K562 (cell line): Measurements from ENCODE around the gene WNT7A. TPM values are rescaled to one million over a fixed set of nuclear protein-coding genes. Genes with fewer than 3 reads are reported as not detected.

Experiments
- ATAC-seq: fragments of 200-7000 bp; cut with Tn5 transposase; 3 replicates; pipeline ENCODE4 v1.9.1; 2020; ENCODE audit warnings: moderate library complexity
- BruUV-seq: library from RNA; stranded (reverse); fragments of 400-500 nt; replicated peaks from 2 replicates; lab custom pipeline; 2021; lab: Mats Ljungman, UMichigan
- CTCF ChIA-PET: fragments of 300-600 bp; formaldehyde crosslinking; extraction: SDS; loops from one replicate; lab custom pipeline; 2021; ENCODE audit warnings: low intra/inter-chr PET ratio; lab: Yijun Ruan, JAX
- POLR2A ChIA-PET: fragments of 300-600, 350-650 bp; sonication (Branson Sonifier 250); formaldehyde crosslinking; extraction: SDS; loops from one replicate; lab custom pipeline; 2021; ENCODE audit warnings: antibody characterized with exemption, inconsistent platforms; lab: Yijun Ruan, JAX
- DNase-seq, 4 experiments: peaks; one replicate each; pipeline versions ENCODE4 v3.0.0 to v3.0.0-alpha.2; 2011 to 2018; ENCODE audit warnings: low spot score in 3 of 4, mixed read lengths in 3 of 4; ENCODE audit errors: extremely low read depth in 1 of 4
- FAIRE-seq: peaks from 2 replicates; lab custom pipeline; 2011; peaks lifted over from hg19 to GRCh38; lab: Jason Lieb, UNC
- H2AFZ ChIP-seq: 2 replicates; pipeline ENCODE4 v1.6.0; 2011; ENCODE audit warnings: low read depth, low read length, control low read depth, inconsistent platforms
- H3K27ac ChIP-seq: fragments of 200-600 bp; 3 replicates; pipeline ENCODE4 v1.8.0; 2011; ENCODE audit warnings: low read depth, mild to moderate bottlenecking, control low read depth, inconsistent platforms, low read length, moderate library complexity, mixed read lengths; ENCODE audit errors: extremely low read depth
- H3K27me3 ChIP-seq, 2 experiments: fragments of 300-600 bp in 1 of 2; 2 replicates in 1 of 2; 3 replicates in 1 of 2; pipeline versions ENCODE4 v1.6.0 to v1.8.0; 2011; ENCODE audit warnings: inconsistent platforms in 2 of 2, low read length in 2 of 2, mild to moderate bottlenecking in 1 of 2, mixed read lengths in 1 of 2, moderate library complexity in 1 of 2; ENCODE audit not compliant: control insufficient read depth in 2 of 2, insufficient read depth in 2 of 2
- H3K36me3 ChIP-seq: fragments of 300-600 bp; 3 replicates; pipeline ENCODE4 v1.8.0; 2011; ENCODE audit warnings: mild to moderate bottlenecking, low read length, inconsistent platforms; ENCODE audit not compliant: control insufficient read depth, insufficient read depth
- H3K4me1 ChIP-seq, 2 experiments: fragments of 200-600 bp in 1 of 2; replicated peaks in 1 of 2; 2 replicates in 1 of 2; 3 replicates in 1 of 2; pipeline versions ENCODE4 v1.5.1 to v1.8.0; 2011; ENCODE audit warnings: inconsistent platforms in 2 of 2, low read length in 2 of 2, mild to moderate bottlenecking in 1 of 2, mixed read lengths in 1 of 2, moderate library complexity in 1 of 2; ENCODE audit not compliant: control insufficient read depth in 2 of 2, insufficient read depth in 2 of 2
- H3K4me2 ChIP-seq: 2 replicates; pipeline ENCODE4 v1.6.1; 2011; ENCODE audit warnings: low read length, control low read depth, inconsistent platforms, mixed read lengths; ENCODE audit not compliant: insufficient read depth
- H3K4me3 ChIP-seq: fragments of 200-600 bp; sonication (generic), shearing (Covaris generic); 2 replicates; pipeline ENCODE4 v1.5.1; 2016; ENCODE audit warnings: control low read depth, inconsistent platforms
- H3K79me2 ChIP-seq: fragments of 200-600 bp; 3 replicates; pipeline ENCODE4 v1.8.0; 2011; ENCODE audit warnings: low read length, inconsistent platforms; ENCODE audit not compliant: control insufficient read depth, insufficient read depth
- H3K9ac ChIP-seq, 2 experiments: 2 replicates each; pipeline versions ENCODE4 v1.6.0 to v1.6.1; 2011; ENCODE audit warnings: low read depth in 2 of 2, low read length in 2 of 2, control low read depth in 1 of 2, inconsistent platforms in 1 of 2, mild to moderate bottlenecking in 1 of 2, mixed read lengths in 1 of 2; ENCODE audit not compliant: insufficient read depth in 1 of 2
- H3K9me1 ChIP-seq: one replicate; pipeline ENCODE4 v1.6.0; 2011; ENCODE audit warnings: inconsistent platforms, mild to moderate bottlenecking, low read length, moderate library complexity; ENCODE audit not compliant: control insufficient read depth, insufficient read depth
- H3K9me3 ChIP-seq: replicated peaks from 2 replicates; pipeline ENCODE4 v1.5.1; 2011; ENCODE audit warnings: low read depth, low read length, inconsistent platforms; ENCODE audit not compliant: control insufficient read depth, insufficient read depth
- H4K20me1 ChIP-seq: replicated peaks from 2 replicates; pipeline ENCODE4 v1.6.1; 2011; ENCODE audit warnings: low read length, inconsistent platforms, mixed read lengths; ENCODE audit not compliant: control insufficient read depth, insufficient read depth
- ETV5 ChIP-seq: sonication (generic); formaldehyde crosslinking; IDR thresholded peaks from 2 replicates; pipeline ENCODE4 v1.4.0; 2020; ENCODE audit warnings: low read depth, mild to moderate bottlenecking, missing genetic modification reagents
- FUS ChIP-seq: fragments of 200-400 bp; formaldehyde crosslinking; optimal IDR thresholded peaks from 2 replicates; pipeline ENCODE3; 2017; ENCODE audit warnings: low read depth, low read length
- GABPB2 ChIP-seq: fragments of 250-450 bp; sonication (Bioruptor Pico); conservative IDR thresholded peaks from 2 replicates; pipeline ENCODE4 v1.5.1; 2021; ENCODE audit warnings: mild to moderate bottlenecking
- HDAC2 ChIP-seq: fragments of 450-650 bp; IDR thresholded peaks from 2 replicates; pipeline ENCODE4 v1.6.1; 2016; ENCODE audit warnings: mild to moderate bottlenecking
- SAP30 ChIP-seq: fragments of 200-600 bp; sonication (generic); IDR thresholded peaks from 2 replicates; pipeline ENCODE4 v1.6.1; 2012; ENCODE audit warnings: borderline replicate concordance, low read depth, mild to moderate bottlenecking, moderate library complexity, low read length, control low read depth, inconsistent platforms; ENCODE audit not compliant: insufficient read depth, poor library complexity, severe bottlenecking
- SLC30A9 ChIP-seq: fragments of 250-450 bp; sonication (Bioruptor Pico); IDR thresholded peaks from 2 replicates; pipeline ENCODE4 v1.8.0; 2022; ENCODE audit warnings: mild to moderate bottlenecking, moderate library complexity
- SMARCC2 ChIP-seq: fragments of 450-650 bp; IDR thresholded peaks from 2 replicates; pipeline ENCODE4 v1.6.1; 2017; ENCODE audit warnings: antibody characterized with exemption, moderate library complexity, mild to moderate bottlenecking, low read depth
- TAL1 ChIP-seq: fragments of 450-650 bp; IDR thresholded peaks from 2 replicates; pipeline ENCODE4 v1.6.1; 2016; ENCODE audit warnings: mild to moderate bottlenecking
- TSHZ1 ChIP-seq: fragments of 250-450 bp; sonication (Bioruptor Pico); IDR thresholded peaks from 2 replicates; pipeline ENCODE4 v1.4.0; 2020; ENCODE audit warnings: mild to moderate bottlenecking, moderate library complexity
- U2AF1 ChIP-seq: fragments of 200-400 bp; formaldehyde crosslinking; optimal IDR thresholded peaks from 2 replicates; pipeline ENCODE3; 2017; ENCODE audit warnings: mild to moderate bottlenecking, low read depth, low read length, moderate library complexity
- ZNF143 ChIP-seq: sonication (generic); formaldehyde crosslinking; IDR thresholded peaks from 2 replicates; pipeline ENCODE4 v1.9.0; 2022; ENCODE audit warnings: mild to moderate bottlenecking, missing genetic modification reagents
- ZNF277 ChIP-seq: fragments of 250-450 bp; sonication (Bioruptor Pico); IDR thresholded peaks from 2 replicates; pipeline ENCODE4 v1.8.0; 2022; ENCODE audit warnings: inconsistent platforms, mild to moderate bottlenecking, moderate library complexity, borderline replicate concordance
- ZNF589 ChIP-seq: fragments of 200-800 bp; sonication (Bioruptor generic); IDR thresholded peaks from 2 replicates; pipeline ENCODE4 v1.6.1; 2016; ENCODE audit warnings: low read depth, missing genetic modification characterization, missing compliant biosample characterization
- ZNF644 ChIP-seq: fragments of 200-800 bp; sonication (Bioruptor generic); IDR thresholded peaks from 2 replicates; pipeline ENCODE4 v1.6.1; 2016; ENCODE audit warnings: low read depth, missing genetic modification characterization, missing compliant biosample characterization
- WGBS: fragments of 100-300 bp; shearing (Covaris generic); methylation state at CpG from one replicate; pipeline ENCODE4 v1.1.6; 2016; ENCODE audit warnings: low coverage, mixed read lengths; ENCODE audit not compliant: insufficient coverage; ENCODE audit errors: missing lambda C conversion rate; 5-methylcytosine and 5-hydroxymethylcytosine counted together
- in situ Hi-C: fragments of 300-500 bp; cut with MboI; formaldehyde crosslinking; loops from 4 replicates; pipeline ENCODE4 v1.15.0; 2018; ENCODE audit warnings: inconsistent platforms, mixed read lengths
- intact Hi-C: fragments of 100-400 bp; cut with micrococcal nuclease; formaldehyde crosslinking; loops from 2 replicates; pipeline ENCODE4 v1.14.2; 2022
- polyA plus RNA-seq, 8 experiments: library from polyadenylated mRNA; depleted of rRNA in 4 of 8; stranded (reverse) in 5 of 8; unstranded in 3 of 8; fragments of >200 nt; fragmentation: Nextera tagmentation in 2 of 8; fragmentation: Illumina TruSeq in 1 of 8; extraction: Ambion mirVana in 2 of 8; extraction: Trizol in 1 of 8; gene quantifications; 2 replicates each; pipeline versions ENCODE4 v1.2.1 to v1.2.3, GENCODE V29; 2011 to 2014; ENCODE audit warnings: inconsistent platforms in 1 of 8, missing spikeins in 1 of 8
- total RNA-seq, 7 experiments: library from RNA; depleted of rRNA in 6 of 7; stranded (reverse); fragments of >200 nt in 6 of 7; fragmentation: Illumina TruSeq in 2 of 7; extraction: Trizol in 2 of 7; gene quantifications; 2 replicates each; pipeline versions ENCODE4 v1.2.1 to v1.2.3, GENCODE V29; 2011 to 2021; ENCODE audit warnings: low replicate concordance in 1 of 7
- TF ChIP-seq, protein P1 (sequence below): sonication (generic); formaldehyde crosslinking; IDR thresholded peaks from 2 replicates; pipeline ENCODE4 v1.8.1; 2022; ENCODE audit warnings: missing genetic modification reagents

WNT7A gene
- total and polyA plus RNA-seq, 9 of the 15 experiments (the other 6 are each of a cell fraction or from before 2014, with no cell fraction given): 0.03 TPM; not detected in 8

- no peak overlapping the region for H3K4me3 ChIP-seq
- FAIRE-seq: no peak
- no peak overlapping the region for H3K4me2 ChIP-seq
- no TSS peak for BruUV-seq
- H3K27ac ChIP-seq: no peak overlapping the region
- ATAC-seq: no peak
- WGBS: 0% methylated on average over 11 of the region's 11 CpGs
- no peak overlapping the region for H2AFZ ChIP-seq
- H3K36me3 ChIP-seq: no peaks in the 10 kb centered on the region
- H3K9me1 ChIP-seq: no peaks in the 10 kb centered on the region
- TF ChIP-seq SMARCC2 (no peak), FUS (no peak), ZNF644 (no peak), HDAC2 (no peak), SAP30 (no peak), TAL1 (no peak), TSHZ1 (CRISPR knock-in tag) (no peak), ZNF143 (no peak), GABPB2 (no peak), ZNF589 (no peak), U2AF1 (no peak), SLC30A9 (no peak), ZNF277 (no peak), ETV5 (CRISPR knock-in tag) (no peak)
- TF ChIP-seq, protein P1, sequence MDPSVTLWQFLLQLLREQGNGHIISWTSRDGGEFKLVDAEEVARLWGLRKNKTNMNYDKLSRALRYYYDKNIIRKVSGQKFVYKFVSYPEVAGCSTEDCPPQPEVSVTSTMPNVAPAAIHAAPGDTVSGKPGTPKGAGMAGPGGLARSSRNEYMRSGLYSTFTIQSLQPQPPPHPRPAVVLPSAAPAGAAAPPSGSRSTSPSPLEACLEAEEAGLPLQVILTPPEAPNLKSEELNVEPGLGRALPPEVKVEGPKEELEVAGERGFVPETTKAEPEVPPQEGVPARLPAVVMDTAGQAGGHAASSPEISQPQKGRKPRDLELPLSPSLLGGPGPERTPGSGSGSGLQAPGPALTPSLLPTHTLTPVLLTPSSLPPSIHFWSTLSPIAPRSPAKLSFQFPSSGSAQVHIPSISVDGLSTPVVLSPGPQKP (CRISPR knock-in tag): no peak
- H3K9me3 ChIP-seq: no peaks in the 10 kb centered on the region
- no peak for DNase-seq
- no peak overlapping the region for H3K9ac ChIP-seq
- in situ Hi-C loops (no loop called here), intact Hi-C loops (no loop called here)
- ChIA-PET CTCF (no interaction called here), POLR2A (interaction anchor here (0.5 to 1.4 kb wide), 5 partner anchors 11 to 1040 kb away, joined by 3 to 5 read pairs (median 3); no protein-coding TSS in a partner anchor)
- H3K27me3 ChIP-seq: peaks cover 57 to 73% of the 10 kb centered on the region in 2 experiments; a peak in 4 of 5 replicates
- H3K79me2 ChIP-seq: no peaks in the 10 kb centered on the region
- H4K20me1 ChIP-seq: 0 out of 2 replicates have a peak, but pooled peaks cover 8% of the 10 kb centered on the region
- H3K4me1 ChIP-seq: no peaks in the 10 kb centered on the region
Measured at GRCh38 chr3:13782501-13782900, 97.4 kb downstream of the WNT7A start.
